MM.1S (cell line): ENCODE data around the gene OR8H2.

Experiments used
- CTCF ChIP-seq: fragments of 300-600 bp; sonication (generic); IDR thresholded peaks from 2 replicates; pipeline ENCODE4 v1.5.1; 2016; ENCODE audit warnings: antibody characterized with exemption, low read length, mixed read lengths
- EZH2 ChIP-seq: fragments of 300-600 bp; sonication (generic); optimal IDR thresholded peaks from 2 replicates; pipeline ENCODE3; 2017; ENCODE audit warnings: low read depth, mild to moderate bottlenecking, antibody characterized with exemption, low read length, mixed read lengths
- EZH2phosphoT487 ChIP-seq: fragments of 300-600 bp; sonication (generic); IDR thresholded peaks from 2 replicates; pipeline ENCODE4 v1.6.1; 2018; ENCODE audit warnings: antibody characterized with exemption, low read length

GRCh38 chr11:56093008-56093407, 10.5 kb upstream of the OR8H2 start, which contains the start of gene OR8I2:
- TF ChIP-seq EZH2phosphoT487 (no peak), CTCF (no peak), EZH2 (no peak)
